IMR-90 (cell line): ENCODE results near the gene ADAMTS9. TPM values are rescaled to one million over a fixed set of nuclear protein-coding genes. Genes with fewer than 3 reads are reported as not detected.

Experiments used
- ATAC-seq: fragments of 200-7000 bp; cut with Tn5 transposase; 2 replicates; pipeline ENCODE4 v1.9.1; 2020; ENCODE audit warnings: low read depth, mild to moderate bottlenecking, moderate library complexity
- BruUV-seq: library from RNA; stranded (reverse); fragments of 400-500 nt; replicated peaks from 2 replicates; lab custom pipeline; 2021; lab: Mats Ljungman, UMichigan
- CTCF ChIA-PET: fragments of 300-600 bp; formaldehyde crosslinking; extraction: SDS; loops from one replicate; lab custom pipeline; 2021; ENCODE audit warnings: antibody characterized with exemption; lab: Yijun Ruan, JAX
- POLR2A ChIA-PET: fragments of 300-600 bp; sonication (Branson Sonifier 250); formaldehyde crosslinking; loops from one replicate; lab custom pipeline; 2022; ENCODE audit warnings: antibody characterized with exemption; ENCODE audit not compliant: unreplicated experiment; lab: Charles Lee
- DNase-seq: peaks from one replicate; pipeline ENCODE4 v3.0.0; 2013
- H2AFZ ChIP-seq: replicated peaks from 2 replicates; pipeline ENCODE3; 2013; ENCODE audit warnings: low read length, mild to moderate bottlenecking; ENCODE audit not compliant: poor library complexity
- H2AK5ac ChIP-seq: 2 replicates; pipeline ENCODE4 v1.6.1; 2013; ENCODE audit warnings: low read depth, low read length, inconsistent platforms
- H2AK9ac ChIP-seq: replicated peaks from 2 replicates; pipeline ENCODE3; 2013; ENCODE audit warnings: mild to moderate bottlenecking, low read depth, low read length, moderate library complexity; ENCODE audit not compliant: poor library complexity
- H2BK120ac ChIP-seq: 2 replicates; pipeline ENCODE4 v1.6.1; 2013; ENCODE audit warnings: low read depth, low read length, inconsistent platforms
- H2BK15ac ChIP-seq: 3 replicates; pipeline ENCODE4 v1.6.1; 2013; ENCODE audit warnings: low read depth, low read length, inconsistent platforms
- H2BK20ac ChIP-seq: 2 replicates; pipeline ENCODE4 v1.6.1; 2013; ENCODE audit warnings: low read depth, mild to moderate bottlenecking, inconsistent platforms, low read length, moderate library complexity
- H2BK5ac ChIP-seq: 2 replicates; pipeline ENCODE4 v1.6.1; 2013; ENCODE audit warnings: mild to moderate bottlenecking, low read depth, low read length, inconsistent platforms; ENCODE audit not compliant: poor library complexity, severe bottlenecking
- H3K14ac ChIP-seq: replicated peaks from 2 replicates; pipeline ENCODE4 v1.6.1; 2013; ENCODE audit warnings: low read depth, low read length, inconsistent platforms
- H3K18ac ChIP-seq: 2 replicates; pipeline ENCODE4 v1.6.1; 2013; ENCODE audit warnings: low read depth, low read length, control low read depth
- H3K23ac ChIP-seq: 2 replicates; pipeline ENCODE4 v1.6.1; 2013; ENCODE audit warnings: low read depth, low read length, inconsistent platforms
- H3K27ac ChIP-seq: 2 replicates; pipeline ENCODE4 v1.5.1; 2013; ENCODE audit warnings: mild to moderate bottlenecking, control low read depth, low read length; ENCODE audit not compliant: insufficient read depth
- H3K27me3 ChIP-seq: 2 replicates; pipeline ENCODE4 v1.6.1; 2013; ENCODE audit warnings: low read length; ENCODE audit not compliant: control insufficient read depth, insufficient read depth
- H3K36me3 ChIP-seq: 2 replicates; pipeline ENCODE4 v1.6.1; 2013; ENCODE audit warnings: low read length, mixed read lengths; ENCODE audit not compliant: control insufficient read depth, insufficient read depth
- H3K4ac ChIP-seq: 2 replicates; pipeline ENCODE4 v1.6.1; 2013; ENCODE audit warnings: low read depth, low read length, inconsistent platforms
- H3K4me1 ChIP-seq: 2 replicates; pipeline ENCODE4 v1.6.1; 2013; ENCODE audit warnings: low read length, mixed read lengths; ENCODE audit not compliant: control insufficient read depth, insufficient read depth
- H3K4me2 ChIP-seq: 2 replicates; pipeline ENCODE4 v1.6.1; 2013; ENCODE audit warnings: low read depth, mild to moderate bottlenecking, control low read depth, low read length, moderate library complexity
- H3K4me3 ChIP-seq: 2 replicates; pipeline ENCODE4 v1.5.1; 2013; ENCODE audit warnings: low read depth, mild to moderate bottlenecking, control low read depth, low read length, moderate library complexity; ENCODE audit not compliant: insufficient read depth
- H3K56ac ChIP-seq: 2 replicates; pipeline ENCODE4 v1.6.1; 2013; ENCODE audit warnings: low read length, inconsistent platforms; ENCODE audit not compliant: insufficient read depth; ENCODE audit errors: extremely low read depth
- H3K79me1 ChIP-seq, 2 experiments: 2 replicates each; pipeline ENCODE4 v1.6.1; 2013; ENCODE audit warnings: low read length in 2 of 2, inconsistent platforms in 1 of 2, low read depth in 1 of 2
- H3K9ac ChIP-seq: 2 replicates; pipeline ENCODE4 v1.6.1; 2013; ENCODE audit warnings: low read depth, low read length, control low read depth
- H3K9me1 ChIP-seq: 2 replicates; pipeline ENCODE4 v1.6.1; 2013; ENCODE audit warnings: low read length, inconsistent platforms; ENCODE audit not compliant: insufficient read depth
- H3K9me3 ChIP-seq: 2 replicates; pipeline ENCODE4 v1.6.1; 2013; ENCODE audit warnings: low read length; ENCODE audit not compliant: control insufficient read depth, insufficient read depth
- H4K20me1 ChIP-seq: 2 replicates; pipeline ENCODE4 v1.6.1; 2013; ENCODE audit warnings: low read length, inconsistent platforms; ENCODE audit not compliant: insufficient read depth
- H4K5ac ChIP-seq: 2 replicates; pipeline ENCODE4 v1.6.1; 2013; ENCODE audit warnings: mild to moderate bottlenecking, low read depth, low read length, control low read depth
- H4K8ac ChIP-seq, 2 experiments: 2 replicates each; pipeline ENCODE4 v1.6.1; 2013; ENCODE audit warnings: low read depth in 2 of 2, low read length in 2 of 2, control low read depth in 1 of 2, inconsistent platforms in 1 of 2
- H4K91ac ChIP-seq: 2 replicates; pipeline ENCODE4 v1.6.1; 2013; ENCODE audit warnings: low read depth, low read length, inconsistent platforms; ENCODE audit not compliant: insufficient read depth
- BHLHE40 ChIP-seq: fragments of 150-350 bp; IDR thresholded peaks from 2 replicates; pipeline ENCODE4 v1.6.1; 2016; ENCODE audit warnings: mild to moderate bottlenecking, low read depth, low read length
- CEBPB ChIP-seq: IDR thresholded peaks from 2 replicates; pipeline ENCODE4 v1.6.1; 2012; ENCODE audit warnings: low read depth, low read length, improper control_type of control experiment
- CHD1 ChIP-seq: IDR thresholded peaks from 2 replicates; pipeline ENCODE4 v1.6.1; 2012; ENCODE audit warnings: low read depth, low read length, improper control_type of control experiment
- CTCF ChIP-seq: conservative IDR thresholded peaks from 2 replicates; pipeline ENCODE4 v1.5.1; 2012; ENCODE audit warnings: mild to moderate bottlenecking, low read depth, low read length, improper control_type of control experiment
- ELK1 ChIP-seq: fragments of 150-350 bp; IDR thresholded peaks from 2 replicates; pipeline ENCODE4 v1.6.1; 2016; ENCODE audit warnings: low read depth, mild to moderate bottlenecking, low read length, moderate library complexity, borderline replicate concordance
- FOS ChIP-seq: fragments of 150-350 bp; IDR thresholded peaks from 2 replicates; pipeline ENCODE4 v1.6.1; 2016; ENCODE audit warnings: low read depth, low read length
- MAFK ChIP-seq: IDR thresholded peaks from 2 replicates; pipeline ENCODE4 v1.6.1; 2012; ENCODE audit warnings: low read depth, low read length, improper control_type of control experiment
- MAZ ChIP-seq: IDR thresholded peaks from 2 replicates; pipeline ENCODE4 v1.6.1; 2012; ENCODE audit warnings: low read depth, mild to moderate bottlenecking, low read length, improper control_type of control experiment, moderate library complexity, borderline replicate concordance
- MXI1 ChIP-seq: IDR thresholded peaks from 2 replicates; pipeline ENCODE4 v1.6.1; 2012; ENCODE audit warnings: low read depth, mild to moderate bottlenecking, low read length, moderate library complexity, borderline replicate concordance
- NFE2L2 ChIP-seq: fragments of 150-350 bp; IDR thresholded peaks from 2 replicates; pipeline ENCODE4 v1.6.1; 2016; ENCODE audit warnings: low read depth, mild to moderate bottlenecking, low read length
- POLR2A ChIP-seq: IDR thresholded peaks from 2 replicates; pipeline ENCODE4 v1.6.1; 2012; ENCODE audit warnings: mild to moderate bottlenecking, low read depth, low read length
- RAD21 ChIP-seq: IDR thresholded peaks from 2 replicates; pipeline ENCODE4 v1.6.1; 2012; ENCODE audit warnings: low read length, improper control_type of control experiment
- RCOR1 ChIP-seq: IDR thresholded peaks from 2 replicates; pipeline ENCODE4 v1.6.1; 2012; ENCODE audit warnings: mild to moderate bottlenecking, low read length, improper control_type of control experiment; ENCODE audit not compliant: insufficient replicate concordance
- RFX5 ChIP-seq: IDR thresholded peaks from 2 replicates; pipeline ENCODE4 v1.8.0; 2012; ENCODE audit warnings: low read depth, mild to moderate bottlenecking, low read length, moderate library complexity
- SMC3 ChIP-seq: fragments of 150-350 bp; IDR thresholded peaks from 2 replicates; pipeline ENCODE4 v1.6.1; 2016; ENCODE audit warnings: low read depth, mild to moderate bottlenecking, antibody characterized with exemption, low read length, moderate library complexity
- USF2 ChIP-seq: fragments of 150-350 bp; IDR thresholded peaks from 2 replicates; pipeline ENCODE4 v1.6.1; 2017; ENCODE audit warnings: mild to moderate bottlenecking, antibody characterized with exemption, low read length, low read depth
- WGBS, 2 experiments: methylation state at CpG; one replicate each; pipeline versions ENCODE4 v1.1.5 to v1.1.7; 2013; ENCODE audit warnings: missing lambda C conversion rate in 2 of 2; ENCODE audit not compliant: insufficient read length in 1 of 2; ENCODE audit errors: extremely low coverage in 2 of 2; 5-methylcytosine and 5-hydroxymethylcytosine counted together
- dilution Hi-C: fragments of 300-500 bp; cut with HindIII; formaldehyde crosslinking; loops from one replicate; pipeline ENCODE4 v1.14.3; 2018; ENCODE audit warnings: low sequenced_read_pairs; ENCODE audit not compliant: unreplicated experiment
- in situ Hi-C: fragments of 300-500 bp; cut with MboI; formaldehyde crosslinking; loops from 3 replicates; pipeline ENCODE4 v1.14.3; 2019; ENCODE audit warnings: low sequenced_read_pairs, inconsistent platforms, mixed read lengths
- intact Hi-C: fragments of 100-400 bp; cut with micrococcal nuclease; formaldehyde crosslinking; loops from 2 replicates; pipeline ENCODE4 v1.10.0; 2022
- polyA plus RNA-seq, 3 experiments: library from polyadenylated mRNA; depleted of rRNA; stranded (reverse); fragments of >200 nt; gene quantifications; 2 replicates each; pipeline ENCODE4 v1.2.3, GENCODE V29; 2012; ENCODE audit warnings: low replicate concordance in 1 of 3
- total RNA-seq: library from RNA; depleted of rRNA; stranded (reverse); fragments of >200 nt; gene quantifications from 2 replicates; pipeline ENCODE4 v1.2.3, GENCODE V29; 2012

The ADAMTS9 gene
- total and polyA plus RNA-seq, 2 of the 4 experiments (the other 2 are of a cell fraction): 0.55 to 1.1 TPM

GRCh38 chr3:64607032-64607551 lies 80.7 kb downstream of the ADAMTS9 start:
- Histone ChIP-seq H4K8ac (no peak overlapping the region), H2BK5ac (no peak overlapping the region), H3K4ac (no peak overlapping the region), H3K9me1 (no peaks in the 10 kb centered on the region), H2AFZ (no peak overlapping the region), H2AK9ac (no peak overlapping the region), H3K27ac (no peak overlapping the region), H3K14ac (no peak overlapping the region), H3K4me3 (no peak overlapping the region), H3K23ac (no peak overlapping the region), H3K79me1 (no peaks in the 10 kb centered on the region), H4K91ac (no peak overlapping the region), H3K9ac (no peak overlapping the region), H3K4me1 (no peaks in the 10 kb centered on the region), H2AK5ac (no peak overlapping the region), H2BK15ac (no peak overlapping the region), H2BK120ac (no peak overlapping the region), H3K4me2 (no peak overlapping the region), H3K56ac (no peak overlapping the region), H3K9me3 (no peaks in the 10 kb centered on the region), H3K36me3 (peaks cover 12% of the 10 kb centered on the region), H2BK20ac (no peak overlapping the region), H4K20me1 (no peaks in the 10 kb centered on the region), H4K5ac (no peak overlapping the region), H3K18ac (no peak overlapping the region), H3K27me3 (no peaks in the 10 kb centered on the region)
- no CpG with 5 or more reads among the region's 2 CpGs for WGBS, 2 experiments
- ChIA-PET CTCF (no interaction called here), POLR2A (no interaction called here)
- in situ Hi-C loops (no loop called here), intact Hi-C loops (no loop called here), dilution Hi-C loops (no loop called here)
- no peak for DNase-seq
- BruUV-seq: no TSS peak
- TF ChIP-seq FOS (no peak), RCOR1 (no peak), CTCF (no peak), RAD21 (no peak), NFE2L2 (no peak), BHLHE40 (no peak), CHD1 (no peak), CEBPB (no peak), USF2 (no peak), MXI1 (no peak), RFX5 (no peak), POLR2A (no peak), MAFK (no peak), ELK1 (no peak), SMC3 (no peak), MAZ (no peak)
- ATAC-seq: no peak
